IMR-90 (cell line): Measurements from ENCODE around the gene CCDC13. TPM values are rescaled to one million over a fixed set of nuclear protein-coding genes. Genes with fewer than 3 reads are reported as not detected.

Experiments
- ATAC-seq: fragments of 200-7000 bp; cut with Tn5 transposase; 2 replicates; pipeline ENCODE4 v1.9.1; 2020; ENCODE audit warnings: low read depth, mild to moderate bottlenecking, moderate library complexity
- BruUV-seq: library from RNA; stranded (reverse); fragments of 400-500 nt; replicated peaks from 2 replicates; lab custom pipeline; 2021; lab: Mats Ljungman, UMichigan
- CTCF ChIA-PET: fragments of 300-600 bp; formaldehyde crosslinking; extraction: SDS; loops from one replicate; lab custom pipeline; 2021; ENCODE audit warnings: antibody characterized with exemption; lab: Yijun Ruan, JAX
- POLR2A ChIA-PET: fragments of 300-600 bp; sonication (Branson Sonifier 250); formaldehyde crosslinking; loops from one replicate; lab custom pipeline; 2022; ENCODE audit warnings: antibody characterized with exemption; ENCODE audit not compliant: unreplicated experiment; lab: Charles Lee
- DNase-seq: peaks from one replicate; pipeline ENCODE4 v3.0.0; 2013
- H2AFZ ChIP-seq: replicated peaks from 2 replicates; pipeline ENCODE3; 2013; ENCODE audit warnings: low read length, mild to moderate bottlenecking; ENCODE audit not compliant: poor library complexity
- H2AK5ac ChIP-seq: 2 replicates; pipeline ENCODE4 v1.6.1; 2013; ENCODE audit warnings: low read depth, low read length, inconsistent platforms
- H2AK9ac ChIP-seq: replicated peaks from 2 replicates; pipeline ENCODE3; 2013; ENCODE audit warnings: mild to moderate bottlenecking, low read depth, low read length, moderate library complexity; ENCODE audit not compliant: poor library complexity
- H2BK120ac ChIP-seq: 2 replicates; pipeline ENCODE4 v1.6.1; 2013; ENCODE audit warnings: low read depth, low read length, inconsistent platforms
- H2BK15ac ChIP-seq: 3 replicates; pipeline ENCODE4 v1.6.1; 2013; ENCODE audit warnings: low read depth, low read length, inconsistent platforms
- H2BK20ac ChIP-seq: 2 replicates; pipeline ENCODE4 v1.6.1; 2013; ENCODE audit warnings: low read depth, mild to moderate bottlenecking, inconsistent platforms, low read length, moderate library complexity
- H2BK5ac ChIP-seq: 2 replicates; pipeline ENCODE4 v1.6.1; 2013; ENCODE audit warnings: mild to moderate bottlenecking, low read depth, low read length, inconsistent platforms; ENCODE audit not compliant: poor library complexity, severe bottlenecking
- H3K14ac ChIP-seq: replicated peaks from 2 replicates; pipeline ENCODE4 v1.6.1; 2013; ENCODE audit warnings: low read depth, low read length, inconsistent platforms
- H3K18ac ChIP-seq: 2 replicates; pipeline ENCODE4 v1.6.1; 2013; ENCODE audit warnings: low read depth, low read length, control low read depth
- H3K23ac ChIP-seq: 2 replicates; pipeline ENCODE4 v1.6.1; 2013; ENCODE audit warnings: low read depth, low read length, inconsistent platforms
- H3K27ac ChIP-seq: 2 replicates; pipeline ENCODE4 v1.5.1; 2013; ENCODE audit warnings: mild to moderate bottlenecking, control low read depth, low read length; ENCODE audit not compliant: insufficient read depth
- H3K27me3 ChIP-seq: 2 replicates; pipeline ENCODE4 v1.6.1; 2013; ENCODE audit warnings: low read length; ENCODE audit not compliant: control insufficient read depth, insufficient read depth
- H3K36me3 ChIP-seq: 2 replicates; pipeline ENCODE4 v1.6.1; 2013; ENCODE audit warnings: low read length, mixed read lengths; ENCODE audit not compliant: control insufficient read depth, insufficient read depth
- H3K4ac ChIP-seq: 2 replicates; pipeline ENCODE4 v1.6.1; 2013; ENCODE audit warnings: low read depth, low read length, inconsistent platforms
- H3K4me1 ChIP-seq: 2 replicates; pipeline ENCODE4 v1.6.1; 2013; ENCODE audit warnings: low read length, mixed read lengths; ENCODE audit not compliant: control insufficient read depth, insufficient read depth
- H3K4me2 ChIP-seq: 2 replicates; pipeline ENCODE4 v1.6.1; 2013; ENCODE audit warnings: low read depth, mild to moderate bottlenecking, control low read depth, low read length, moderate library complexity
- H3K4me3 ChIP-seq: 2 replicates; pipeline ENCODE4 v1.5.1; 2013; ENCODE audit warnings: low read depth, mild to moderate bottlenecking, control low read depth, low read length, moderate library complexity; ENCODE audit not compliant: insufficient read depth
- H3K56ac ChIP-seq: 2 replicates; pipeline ENCODE4 v1.6.1; 2013; ENCODE audit warnings: low read length, inconsistent platforms; ENCODE audit not compliant: insufficient read depth; ENCODE audit errors: extremely low read depth
- H3K79me1 ChIP-seq, 2 experiments: 2 replicates each; pipeline ENCODE4 v1.6.1; 2013; ENCODE audit warnings: low read length in 2 of 2, inconsistent platforms in 1 of 2, low read depth in 1 of 2
- H3K9ac ChIP-seq: 2 replicates; pipeline ENCODE4 v1.6.1; 2013; ENCODE audit warnings: low read depth, low read length, control low read depth
- H3K9me1 ChIP-seq: 2 replicates; pipeline ENCODE4 v1.6.1; 2013; ENCODE audit warnings: low read length, inconsistent platforms; ENCODE audit not compliant: insufficient read depth
- H3K9me3 ChIP-seq: 2 replicates; pipeline ENCODE4 v1.6.1; 2013; ENCODE audit warnings: low read length; ENCODE audit not compliant: control insufficient read depth, insufficient read depth
- H4K20me1 ChIP-seq: 2 replicates; pipeline ENCODE4 v1.6.1; 2013; ENCODE audit warnings: low read length, inconsistent platforms; ENCODE audit not compliant: insufficient read depth
- H4K5ac ChIP-seq: 2 replicates; pipeline ENCODE4 v1.6.1; 2013; ENCODE audit warnings: mild to moderate bottlenecking, low read depth, low read length, control low read depth
- H4K8ac ChIP-seq, 2 experiments: 2 replicates each; pipeline ENCODE4 v1.6.1; 2013; ENCODE audit warnings: low read depth in 2 of 2, low read length in 2 of 2, control low read depth in 1 of 2, inconsistent platforms in 1 of 2
- H4K91ac ChIP-seq: 2 replicates; pipeline ENCODE4 v1.6.1; 2013; ENCODE audit warnings: low read depth, low read length, inconsistent platforms; ENCODE audit not compliant: insufficient read depth
- BHLHE40 ChIP-seq: fragments of 150-350 bp; IDR thresholded peaks from 2 replicates; pipeline ENCODE4 v1.6.1; 2016; ENCODE audit warnings: mild to moderate bottlenecking, low read depth, low read length
- CEBPB ChIP-seq: IDR thresholded peaks from 2 replicates; pipeline ENCODE4 v1.6.1; 2012; ENCODE audit warnings: low read depth, low read length, improper control_type of control experiment
- CHD1 ChIP-seq: IDR thresholded peaks from 2 replicates; pipeline ENCODE4 v1.6.1; 2012; ENCODE audit warnings: low read depth, low read length, improper control_type of control experiment
- CTCF ChIP-seq: conservative IDR thresholded peaks from 2 replicates; pipeline ENCODE4 v1.5.1; 2012; ENCODE audit warnings: mild to moderate bottlenecking, low read depth, low read length, improper control_type of control experiment
- ELK1 ChIP-seq: fragments of 150-350 bp; IDR thresholded peaks from 2 replicates; pipeline ENCODE4 v1.6.1; 2016; ENCODE audit warnings: low read depth, mild to moderate bottlenecking, low read length, moderate library complexity, borderline replicate concordance
- FOS ChIP-seq: fragments of 150-350 bp; IDR thresholded peaks from 2 replicates; pipeline ENCODE4 v1.6.1; 2016; ENCODE audit warnings: low read depth, low read length
- MAFK ChIP-seq: IDR thresholded peaks from 2 replicates; pipeline ENCODE4 v1.6.1; 2012; ENCODE audit warnings: low read depth, low read length, improper control_type of control experiment
- MAZ ChIP-seq: IDR thresholded peaks from 2 replicates; pipeline ENCODE4 v1.6.1; 2012; ENCODE audit warnings: low read depth, mild to moderate bottlenecking, low read length, improper control_type of control experiment, moderate library complexity, borderline replicate concordance
- MXI1 ChIP-seq: IDR thresholded peaks from 2 replicates; pipeline ENCODE4 v1.6.1; 2012; ENCODE audit warnings: low read depth, mild to moderate bottlenecking, low read length, moderate library complexity, borderline replicate concordance
- NFE2L2 ChIP-seq: fragments of 150-350 bp; IDR thresholded peaks from 2 replicates; pipeline ENCODE4 v1.6.1; 2016; ENCODE audit warnings: low read depth, mild to moderate bottlenecking, low read length
- POLR2A ChIP-seq: IDR thresholded peaks from 2 replicates; pipeline ENCODE4 v1.6.1; 2012; ENCODE audit warnings: mild to moderate bottlenecking, low read depth, low read length
- RAD21 ChIP-seq: IDR thresholded peaks from 2 replicates; pipeline ENCODE4 v1.6.1; 2012; ENCODE audit warnings: low read length, improper control_type of control experiment
- RCOR1 ChIP-seq: IDR thresholded peaks from 2 replicates; pipeline ENCODE4 v1.6.1; 2012; ENCODE audit warnings: mild to moderate bottlenecking, low read length, improper control_type of control experiment; ENCODE audit not compliant: insufficient replicate concordance
- RFX5 ChIP-seq: IDR thresholded peaks from 2 replicates; pipeline ENCODE4 v1.8.0; 2012; ENCODE audit warnings: low read depth, mild to moderate bottlenecking, low read length, moderate library complexity
- SMC3 ChIP-seq: fragments of 150-350 bp; IDR thresholded peaks from 2 replicates; pipeline ENCODE4 v1.6.1; 2016; ENCODE audit warnings: low read depth, mild to moderate bottlenecking, antibody characterized with exemption, low read length, moderate library complexity
- USF2 ChIP-seq: fragments of 150-350 bp; IDR thresholded peaks from 2 replicates; pipeline ENCODE4 v1.6.1; 2017; ENCODE audit warnings: mild to moderate bottlenecking, antibody characterized with exemption, low read length, low read depth
- WGBS, 2 experiments: methylation state at CpG; one replicate each; pipeline versions ENCODE4 v1.1.5 to v1.1.7; 2013; ENCODE audit warnings: missing lambda C conversion rate in 2 of 2; ENCODE audit not compliant: insufficient read length in 1 of 2; ENCODE audit errors: extremely low coverage in 2 of 2; 5-methylcytosine and 5-hydroxymethylcytosine counted together
- dilution Hi-C: fragments of 300-500 bp; cut with HindIII; formaldehyde crosslinking; loops from one replicate; pipeline ENCODE4 v1.14.3; 2018; ENCODE audit warnings: low sequenced_read_pairs; ENCODE audit not compliant: unreplicated experiment
- in situ Hi-C: fragments of 300-500 bp; cut with MboI; formaldehyde crosslinking; loops from 3 replicates; pipeline ENCODE4 v1.14.3; 2019; ENCODE audit warnings: low sequenced_read_pairs, inconsistent platforms, mixed read lengths
- intact Hi-C: fragments of 100-400 bp; cut with micrococcal nuclease; formaldehyde crosslinking; loops from 2 replicates; pipeline ENCODE4 v1.10.0; 2022
- polyA plus RNA-seq, 3 experiments: library from polyadenylated mRNA; depleted of rRNA; stranded (reverse); fragments of >200 nt; gene quantifications; 2 replicates each; pipeline ENCODE4 v1.2.3, GENCODE V29; 2012; ENCODE audit warnings: low replicate concordance in 1 of 3
- total RNA-seq: library from RNA; depleted of rRNA; stranded (reverse); fragments of >200 nt; gene quantifications from 2 replicates; pipeline ENCODE4 v1.2.3, GENCODE V29; 2012

Gene CCDC13
- total and polyA plus RNA-seq, 2 of the 4 experiments (the other 2 are of a cell fraction): 0.18 to 0.19 TPM

GRCh38 chr3:42762046-42762724, 10.9 kb downstream of the CCDC13 start:
- Histone ChIP-seq H2AK5ac (no peak overlapping the region), H3K4me1 (no peaks in the 10 kb centered on the region; the same call in 1 of the 2 replicates), H4K91ac (no peak overlapping the region), H3K27me3 (no peaks in the 10 kb centered on the region; the same call in 1 of the 2 replicates), H2BK120ac (no peak overlapping the region), H3K4me2 (no peak overlapping the region), H4K8ac (no peak overlapping the region), H3K4ac (no peak overlapping the region), H2AK9ac (no peak overlapping the region), H3K14ac (no peak overlapping the region), H2AFZ (no peak overlapping the region), H3K56ac (no peak overlapping the region), H3K27ac (no peak overlapping the region), H3K36me3 (no peaks in the 10 kb centered on the region), H2BK20ac (no peak overlapping the region), H3K79me1 (no peaks in the 10 kb centered on the region), H4K20me1 (no peaks in the 10 kb centered on the region), H3K4me3 (no peak overlapping the region), H4K5ac (no peak overlapping the region), H2BK5ac (no peak overlapping the region), H3K9ac (no peak overlapping the region), H3K9me3 (no peaks in the 10 kb centered on the region), H3K9me1 (no peaks in the 10 kb centered on the region), H2BK15ac (no peak overlapping the region), H3K18ac (no peak overlapping the region), H3K23ac (no peak overlapping the region)
- dilution Hi-C loops: no loop called here
- intact Hi-C loops: no loop called here
- no TSS peak for BruUV-seq
- in situ Hi-C loops: no loop called here
- TF ChIP-seq NFE2L2 (no peak), USF2 (no peak), RAD21 (no peak), POLR2A (no peak), FOS (no peak), CHD1 (no peak), CEBPB (no peak), CTCF (no peak), BHLHE40 (no peak), MAZ (no peak), SMC3 (no peak), ELK1 (no peak), RFX5 (no peak), RCOR1 (no peak), MAFK (no peak), MXI1 (no peak)
- ATAC-seq: no peak
- CTCF ChIA-PET: interaction anchor here (0.7 to 1.1 kb wide), 5 partner anchors 12 to 78 kb away, joined by 3 read pairs; no protein-coding TSS in a partner anchor
- DNase-seq: no peak
- POLR2A ChIA-PET: no interaction called here
- WGBS, 2 experiments: 80% methylated on average over 1 of the region's 6 CpGs; no CpG with 5 or more reads in 1 of the 2 experiments
